Activated CD4-positive, CD25-positive, alpha-beta regulatory T cell (primary cell): ENCODE results near the gene SLX9.
"Not testable (repeated sequence)": the region's sequence is repeated elsewhere in the genome, so short reads cannot be mapped to it uniquely, and the experiment has no call there.

Experiments used
- DNase-seq, 4 experiments: peaks; one replicate each; lab custom pipeline; 2025; lab: John Stamatoyannopoulos, UW

SLX9 gene

DNA sequence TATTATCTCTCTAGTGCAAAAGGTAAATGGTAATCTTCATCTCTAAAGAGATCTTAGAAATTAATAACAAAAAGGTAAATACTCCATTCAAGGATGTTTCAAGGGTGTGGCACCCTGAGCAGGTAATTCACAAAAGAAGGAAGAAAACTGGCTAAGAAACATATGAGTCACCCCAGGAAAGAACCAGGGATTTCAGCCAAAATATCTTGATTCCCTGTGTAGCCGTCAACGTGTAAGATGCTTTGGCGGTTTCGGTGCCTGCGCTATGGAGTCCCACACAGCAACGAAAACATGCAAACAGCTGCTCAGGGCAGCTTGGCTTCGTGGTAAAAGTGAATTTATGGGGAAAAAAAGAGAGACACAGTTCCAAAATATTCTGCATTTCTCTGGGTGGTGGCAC lies 22.9 kb upstream of the SLX9 start:
- DNase-seq = no peak

DNA sequence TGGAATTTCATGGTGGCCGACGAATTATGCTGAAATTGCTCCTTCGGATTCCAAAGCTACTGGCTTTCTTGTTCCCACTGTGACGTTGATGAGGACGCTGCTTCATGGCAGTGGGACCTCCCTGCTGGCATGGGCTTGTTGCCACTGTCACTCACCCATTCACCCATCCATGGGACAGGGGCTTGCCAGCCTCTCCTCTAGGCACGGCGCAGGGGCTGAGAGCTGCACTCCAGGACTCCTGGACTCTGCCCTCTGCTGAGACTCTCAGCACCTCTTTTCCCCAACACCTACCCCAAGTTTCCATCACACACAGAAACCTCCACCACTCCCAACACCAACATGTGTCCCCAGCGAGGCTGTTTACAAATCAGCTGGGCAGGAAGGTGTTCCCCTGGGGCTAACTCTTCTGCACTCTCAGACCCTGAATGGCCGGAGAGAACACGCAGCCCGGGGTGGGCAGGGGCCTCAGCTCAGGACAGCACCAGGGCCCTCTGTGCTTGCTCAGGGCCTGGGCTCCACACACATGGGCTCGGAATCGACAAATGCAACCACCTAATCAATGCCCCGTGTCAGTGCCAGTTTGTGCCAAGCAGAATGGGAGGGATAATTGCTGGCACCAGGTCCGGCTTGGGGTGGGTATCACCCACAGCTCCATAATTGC lies 22.3 kb upstream of the SLX9 start:
- DNase-seq = no peak

DNA sequence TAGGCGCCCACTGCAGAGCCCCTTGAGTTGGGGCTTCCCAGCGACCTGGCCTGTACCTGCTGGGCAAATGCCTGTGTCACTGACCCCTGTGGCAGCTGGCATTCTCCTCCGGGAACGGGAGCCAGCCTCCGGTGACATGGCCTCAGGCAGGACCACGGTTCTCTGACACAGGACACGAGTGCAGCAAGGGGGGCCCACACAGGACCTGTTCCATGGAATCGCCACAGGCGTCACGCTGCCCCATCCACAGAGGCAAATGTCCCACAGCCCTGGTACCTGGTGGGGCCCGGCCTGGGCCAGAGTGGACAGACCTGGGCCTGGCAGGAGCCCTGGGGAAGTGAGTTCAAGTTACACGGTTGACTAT lies 21.7 kb upstream of the SLX9 start:
- DNase-seq = no peak

DNA sequence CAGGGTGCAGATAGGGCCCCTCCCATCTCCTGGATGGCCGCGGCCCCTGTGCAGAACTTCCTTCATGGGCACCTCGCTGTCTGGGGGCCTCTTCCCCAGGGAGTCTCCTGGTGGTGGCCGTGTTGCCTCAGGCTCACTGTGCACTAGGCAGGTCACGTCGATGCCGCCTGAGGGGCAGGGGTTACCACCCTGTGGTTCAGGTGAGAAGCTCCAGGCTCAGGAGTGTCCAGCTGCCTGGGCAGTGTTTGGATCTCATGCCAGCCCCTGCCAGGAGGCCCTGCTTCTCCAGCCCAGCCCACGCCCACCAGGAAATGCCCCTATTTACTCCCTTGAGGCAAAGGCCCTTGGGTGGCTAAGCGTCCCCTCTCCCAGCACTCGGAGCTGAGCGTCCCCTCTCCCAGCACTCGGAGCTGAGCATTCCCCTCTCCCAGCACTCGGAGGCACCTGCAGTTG lies 21.2 kb upstream of the SLX9 start:
- DNase-seq = no peak

DNA sequence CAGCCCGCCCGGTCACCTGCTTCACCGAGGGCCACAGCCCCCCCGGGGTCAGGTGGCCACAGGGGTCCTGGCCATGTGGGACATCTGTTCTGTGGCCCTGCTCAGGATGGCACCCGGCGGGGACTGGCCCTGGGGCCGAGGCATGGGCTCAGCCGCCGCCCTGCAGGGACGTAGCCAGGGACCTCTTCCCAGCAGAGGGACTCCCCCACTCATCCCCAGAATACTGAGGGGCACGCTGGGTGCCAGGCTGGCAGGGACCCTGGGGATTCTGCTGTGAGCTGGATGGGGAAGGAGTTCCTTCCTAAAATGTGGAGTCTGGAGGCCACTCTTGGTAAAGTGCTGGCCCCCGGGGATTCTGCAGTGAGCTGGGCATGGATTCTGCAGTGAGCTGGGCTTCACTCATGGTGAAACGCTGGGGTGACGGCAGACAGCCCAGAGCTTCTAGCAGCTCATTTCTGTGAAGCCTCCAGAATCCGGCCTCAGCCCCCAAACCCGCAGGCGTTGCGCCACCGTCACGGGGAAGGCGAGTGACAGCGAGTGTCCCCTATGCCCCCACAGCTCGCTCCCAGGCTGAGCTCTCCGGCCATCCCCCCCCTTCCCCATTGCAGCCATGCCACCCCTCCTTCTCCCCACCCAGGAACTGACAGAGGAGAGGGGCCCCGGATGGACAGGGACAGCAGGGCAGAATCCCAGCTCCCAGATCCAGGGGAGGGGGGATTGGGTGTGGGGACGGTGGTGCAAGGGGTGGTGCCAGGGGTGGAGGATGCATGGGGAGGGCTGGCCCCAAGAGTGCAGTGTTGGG lies 20.5 kb upstream of the SLX9 start:
- no peak for DNase-seq

DNA sequence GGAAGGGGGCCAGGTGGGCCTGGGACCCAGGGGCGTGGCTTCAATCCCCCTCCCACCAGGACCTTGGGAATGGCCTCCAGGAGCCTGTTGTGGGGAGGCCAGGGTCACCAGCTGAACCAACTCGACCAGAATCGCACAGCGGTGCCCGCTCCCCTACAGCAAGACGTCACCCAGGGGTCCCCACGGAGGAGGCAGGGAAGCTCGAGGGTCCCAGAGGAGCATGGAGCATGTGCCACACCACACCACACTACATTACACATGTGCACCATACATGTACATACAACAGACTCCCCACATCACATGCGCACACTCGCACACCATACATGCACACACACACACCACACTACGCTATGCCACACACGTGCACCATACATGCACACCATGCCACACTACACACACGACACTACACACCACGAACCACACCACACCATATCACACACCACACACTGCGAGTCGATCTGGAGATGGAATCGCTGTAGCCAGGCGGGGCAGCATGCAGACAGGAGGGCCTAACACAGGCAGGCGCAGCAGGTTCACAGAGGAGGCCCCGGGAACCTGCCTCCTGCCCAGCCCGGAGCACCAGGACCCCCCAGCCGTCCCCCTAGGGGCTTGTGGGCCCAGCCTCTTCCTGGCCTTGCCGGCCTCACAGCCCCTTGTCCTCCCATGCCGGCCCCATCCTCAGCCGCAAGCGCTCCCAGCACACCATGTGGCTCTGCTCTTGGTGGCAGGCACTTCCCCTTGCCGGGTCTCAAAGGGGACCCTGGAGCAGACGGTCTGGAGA lies 19.7 kb upstream of the SLX9 start:
- no peak for DNase-seq

DNA sequence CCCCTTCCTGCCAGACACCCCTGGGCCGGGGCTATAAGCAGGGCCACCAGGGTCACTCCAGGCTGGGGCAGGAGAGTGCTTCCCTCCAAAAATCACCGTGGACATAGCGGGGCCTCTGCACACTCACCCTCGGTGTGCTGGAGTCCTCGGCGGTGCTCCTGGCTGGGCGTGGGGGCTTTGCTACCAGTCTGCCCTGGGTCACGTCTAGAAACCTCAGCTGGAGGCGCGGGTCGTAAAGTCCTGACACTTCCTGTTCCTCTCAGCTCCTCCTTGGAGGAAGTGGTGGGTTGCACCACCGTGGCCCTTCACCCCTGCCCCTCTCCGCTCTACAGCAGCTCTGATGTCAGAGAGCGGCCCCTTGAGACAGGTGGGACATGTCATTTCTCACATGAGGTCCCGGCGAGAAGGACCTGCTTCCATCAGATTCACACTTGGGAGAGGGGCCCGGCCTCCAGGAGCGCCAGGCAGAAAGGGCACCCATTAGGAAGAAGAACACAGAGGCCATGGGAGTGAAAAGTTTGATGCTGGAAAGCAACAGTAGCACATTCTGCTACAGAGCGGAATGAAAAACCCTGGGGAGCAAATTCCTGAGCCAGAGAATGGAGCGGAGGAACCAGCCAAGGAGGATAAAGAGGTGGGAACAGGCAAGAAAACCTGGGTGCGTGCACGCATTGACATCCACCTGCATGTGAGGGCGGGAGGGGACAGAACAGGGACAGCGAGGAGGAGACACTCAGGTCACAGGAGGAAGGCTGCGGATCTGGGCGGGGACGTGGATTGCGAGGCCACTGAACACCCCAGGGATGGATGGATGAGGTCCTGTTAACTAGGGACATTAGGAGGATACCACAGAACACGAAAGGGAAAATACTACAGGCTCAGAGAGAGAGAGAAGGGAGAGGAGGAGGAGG lies 18.9 kb upstream of the SLX9 start, which contains the start of gene ITGB2:
Gene ITGB2, minus strand, starts transcription at position 206 of the 911 bp plus-strand sequence. CDS start 10,117 bp downstream, outside the sequence.
- peak in 2 of 4 experiments; percentile 19 to 35 for DNase-seq

DNA sequence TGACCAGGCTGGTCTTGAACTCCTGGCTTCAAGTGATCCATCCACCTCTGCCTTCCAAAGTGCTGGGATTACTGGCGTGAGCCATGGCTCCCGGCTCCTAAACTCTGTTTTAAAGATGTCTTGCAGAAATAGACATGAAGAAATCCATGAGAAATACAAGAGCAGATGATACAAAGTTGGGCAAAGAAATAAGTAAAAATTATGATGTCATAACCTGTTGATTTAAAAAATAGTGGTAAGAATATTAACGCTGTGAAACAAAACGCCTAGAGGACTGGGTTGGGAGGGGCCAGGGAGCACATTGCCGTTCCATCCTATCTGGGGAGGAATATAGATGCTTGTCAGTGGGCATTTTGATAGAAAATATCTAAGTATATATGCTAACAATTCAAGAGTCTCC lies 17.9 kb upstream of the SLX9 start:
- no peak for DNase-seq

DNA sequence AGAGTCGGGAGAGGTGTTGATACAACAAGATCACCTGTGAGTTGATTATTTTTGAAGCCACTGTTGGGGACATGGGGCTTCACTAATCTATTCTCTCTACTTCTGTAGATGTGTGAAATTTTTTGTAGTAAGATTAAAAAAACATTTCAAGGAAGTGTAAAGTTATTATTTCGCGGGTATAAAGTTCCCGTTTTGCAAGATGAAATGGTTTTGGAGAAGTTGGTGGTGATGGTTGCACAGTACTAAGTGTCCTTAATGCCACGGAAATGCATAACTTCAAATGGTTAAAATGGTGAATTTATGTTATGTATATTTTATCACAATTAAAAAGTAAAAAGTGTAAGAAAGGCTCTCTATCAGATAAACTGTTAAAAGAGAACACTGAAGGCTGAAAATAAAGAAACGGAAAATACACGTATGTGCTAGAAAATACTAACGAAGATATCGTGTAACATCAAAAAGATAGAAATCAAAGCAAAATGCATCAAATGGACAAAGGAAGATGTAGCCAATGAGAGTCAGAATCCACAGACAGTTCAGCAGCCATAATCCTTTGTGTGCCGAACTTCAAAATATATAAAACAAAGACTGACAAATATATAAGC lies 16.2 kb upstream of the SLX9 start:
- no peak for DNase-seq

DNA sequence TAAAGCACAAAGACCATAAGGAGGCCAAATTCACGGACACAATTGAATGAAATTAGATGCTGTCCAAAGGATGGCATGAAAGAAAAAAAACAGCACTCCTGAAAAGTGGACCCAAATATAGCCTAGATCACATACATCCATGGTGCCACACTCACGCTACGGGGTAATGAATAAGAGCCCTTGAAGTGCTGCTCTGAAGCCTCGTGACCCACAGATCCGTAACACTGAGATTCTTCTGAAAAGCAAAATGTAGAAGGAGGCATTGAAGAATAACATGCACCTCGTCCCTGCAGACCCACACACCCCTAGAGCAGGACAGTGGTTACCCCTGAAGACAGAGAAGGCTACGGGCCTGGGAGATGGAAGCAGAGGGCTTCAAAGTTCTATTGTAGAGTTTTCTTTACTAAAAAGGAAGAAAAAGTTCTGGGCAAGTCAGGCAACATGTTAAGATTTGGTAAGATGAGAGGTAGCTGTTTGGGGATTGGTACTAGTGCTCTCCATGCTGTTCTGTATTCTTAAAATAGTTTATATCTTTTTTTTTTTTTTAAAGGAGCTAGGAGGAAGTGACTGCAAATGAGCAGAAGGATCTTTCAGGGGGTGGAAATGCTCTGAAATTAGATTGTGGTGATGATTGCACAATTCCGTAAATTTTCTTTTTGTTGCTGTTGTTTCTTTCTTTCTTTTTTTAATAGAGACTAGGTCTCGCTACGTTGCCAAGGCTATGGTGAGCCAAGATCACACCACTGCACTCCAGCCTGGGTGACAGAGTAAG lies 15.0 kb upstream of the SLX9 start:
- no peak for DNase-seq

DNA sequence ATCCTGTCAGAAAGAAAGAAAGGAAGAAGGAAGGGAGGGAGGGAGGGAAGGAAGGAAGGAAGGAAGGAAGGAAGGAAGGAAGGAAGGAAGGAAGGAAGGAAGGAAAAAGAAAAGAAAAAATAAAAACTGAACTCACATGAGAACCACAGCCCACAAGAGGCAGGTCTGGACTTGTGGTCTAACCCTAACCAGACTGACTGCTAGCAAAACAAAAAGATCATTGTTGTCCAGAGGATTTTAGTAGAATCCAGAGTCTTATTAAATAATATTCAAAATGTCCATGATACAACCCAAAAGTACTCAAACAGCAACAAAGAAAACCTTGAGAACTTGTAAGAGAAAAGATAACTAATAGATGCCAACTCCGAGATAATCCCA lies 14.5 kb upstream of the SLX9 start:
- no peak for DNase-seq

DNA sequence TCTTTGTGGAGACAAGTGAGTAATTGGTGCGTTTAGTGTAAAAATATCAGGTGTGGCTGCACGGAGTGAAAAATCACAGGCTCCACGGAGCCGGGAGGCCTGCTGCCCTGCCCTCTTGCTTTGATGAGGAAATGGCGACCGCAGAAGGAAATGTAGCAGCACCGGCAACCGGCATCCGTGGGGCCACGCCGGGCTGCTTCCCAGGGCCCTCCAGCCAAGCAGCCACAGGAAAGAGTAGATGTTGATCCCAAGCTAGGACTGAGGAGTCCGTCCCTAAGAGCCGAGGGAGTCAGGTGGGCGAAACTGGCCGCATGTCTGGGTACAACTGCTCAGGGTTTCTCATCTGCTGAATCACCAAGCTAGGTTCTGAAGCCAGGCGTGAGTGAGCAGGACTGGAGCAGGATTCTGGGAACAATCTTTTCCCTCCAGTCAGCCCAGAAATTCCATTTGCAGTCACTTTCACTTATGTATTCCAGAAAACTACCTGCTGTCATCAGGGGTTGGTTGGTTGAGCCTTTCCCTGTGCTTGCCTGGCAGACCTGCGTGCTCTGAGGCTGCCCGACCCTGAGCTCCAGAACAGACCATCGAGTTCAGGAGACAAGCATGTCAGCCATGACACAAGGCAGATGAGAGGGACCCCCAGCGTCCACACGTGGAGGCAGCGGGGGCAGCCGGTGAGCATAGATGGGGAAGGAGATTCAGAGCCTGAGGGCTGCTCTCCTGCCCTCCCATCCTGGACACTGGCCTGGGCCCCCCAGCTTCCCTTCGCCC lies 13.3 kb upstream of the SLX9 start:
- DNase-seq = peak in 1 of 4 experiments; percentile 28

DNA sequence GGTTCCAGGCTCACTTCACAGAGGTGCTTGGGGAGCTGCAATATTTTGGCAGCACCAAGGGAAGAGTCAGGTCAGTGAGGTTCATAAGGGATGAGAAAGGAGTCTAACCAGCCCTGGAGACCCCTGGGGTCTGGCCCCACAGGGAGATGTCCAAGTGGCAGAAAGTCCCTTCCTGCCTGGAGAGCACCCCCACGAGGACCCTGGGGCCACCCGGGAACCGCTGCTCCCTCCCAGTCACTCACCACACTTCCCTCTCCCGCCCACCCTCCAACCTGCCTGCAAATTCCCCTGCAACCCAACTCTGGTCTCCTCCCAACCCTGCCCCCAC lies 12.6 kb upstream of the SLX9 start:
- no peak for DNase-seq

DNA sequence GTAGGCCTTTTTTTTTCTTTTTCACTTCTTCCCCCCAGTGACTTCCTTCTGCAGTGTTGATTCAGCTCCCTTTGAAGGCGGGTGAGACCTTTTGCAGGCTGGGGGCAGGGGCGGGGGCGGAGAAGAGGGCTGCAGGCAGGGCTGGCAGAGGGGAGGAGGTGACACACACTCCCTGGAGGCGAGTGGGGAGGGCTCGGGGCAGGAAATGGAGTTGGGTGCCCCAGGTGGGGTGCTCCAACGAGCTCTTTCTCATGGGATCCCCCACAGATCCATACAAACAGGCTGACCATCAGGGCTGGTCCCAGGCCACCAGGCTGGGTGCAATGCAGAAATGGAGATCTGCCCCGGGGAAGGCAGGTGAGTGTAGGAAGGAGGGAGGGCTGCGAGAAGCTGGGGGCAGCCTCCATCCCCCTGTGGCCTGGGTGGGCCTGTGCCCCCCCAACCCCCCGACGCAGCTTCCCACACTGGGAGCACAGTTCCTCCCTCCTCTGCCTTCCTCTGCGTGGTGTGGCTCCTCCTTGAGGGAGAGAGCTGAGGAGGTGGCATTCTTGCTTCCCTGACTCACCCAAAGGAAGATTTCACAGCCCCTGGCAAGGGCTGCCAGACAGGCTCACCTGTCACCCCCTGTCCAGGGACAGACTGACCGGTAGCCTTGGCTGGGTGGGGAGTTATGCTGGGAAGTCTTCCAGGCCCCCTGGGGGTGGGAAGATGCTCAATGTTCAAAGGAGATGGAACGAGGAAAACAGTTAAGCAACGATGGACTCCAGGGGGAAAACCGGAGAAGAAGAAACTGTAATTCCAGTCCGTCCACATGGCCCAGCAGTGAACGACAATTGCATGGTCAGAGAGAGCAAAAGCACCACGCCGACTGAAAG lies 12.0 kb upstream of the SLX9 start:
- peak; percentile 44 to 84 (median 76) for DNase-seq

DNA sequence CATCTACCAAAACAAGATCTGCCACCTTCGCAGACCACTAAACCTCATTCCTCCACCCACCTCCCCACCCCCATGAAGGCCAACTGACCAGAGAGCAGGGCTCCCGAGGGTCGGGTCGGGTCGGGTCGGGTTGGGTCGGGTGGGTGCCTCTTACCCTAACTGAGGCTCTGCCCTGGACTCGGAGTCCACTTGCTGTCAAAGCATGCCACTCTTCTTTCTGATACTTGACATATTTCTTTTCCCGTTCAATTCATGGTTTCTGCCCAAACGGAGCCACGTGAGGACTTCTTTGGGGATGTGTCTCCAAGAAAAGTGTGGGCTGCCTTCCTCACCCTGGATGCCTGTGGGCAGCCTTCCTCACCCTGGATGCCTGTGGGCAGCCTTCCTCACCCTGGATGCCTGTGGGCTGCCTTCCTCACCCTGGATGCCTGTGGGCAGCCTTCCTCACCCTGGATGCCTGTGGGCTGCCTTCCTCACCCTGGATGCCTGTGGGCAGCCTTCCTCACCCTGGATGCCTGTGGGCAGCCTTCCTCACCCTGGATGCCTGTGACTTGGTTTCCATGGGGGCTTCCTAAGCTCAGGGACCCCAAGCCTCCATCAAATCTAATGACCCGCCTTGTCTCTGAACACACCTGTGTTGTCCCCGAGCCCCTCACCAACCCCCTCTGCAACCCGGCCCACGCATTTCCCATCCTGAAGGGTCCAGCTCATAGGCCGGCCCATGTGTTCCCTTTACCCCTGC lies 11.2 kb upstream of the SLX9 start:
- not testable (repeated sequence) for DNase-seq

DNA sequence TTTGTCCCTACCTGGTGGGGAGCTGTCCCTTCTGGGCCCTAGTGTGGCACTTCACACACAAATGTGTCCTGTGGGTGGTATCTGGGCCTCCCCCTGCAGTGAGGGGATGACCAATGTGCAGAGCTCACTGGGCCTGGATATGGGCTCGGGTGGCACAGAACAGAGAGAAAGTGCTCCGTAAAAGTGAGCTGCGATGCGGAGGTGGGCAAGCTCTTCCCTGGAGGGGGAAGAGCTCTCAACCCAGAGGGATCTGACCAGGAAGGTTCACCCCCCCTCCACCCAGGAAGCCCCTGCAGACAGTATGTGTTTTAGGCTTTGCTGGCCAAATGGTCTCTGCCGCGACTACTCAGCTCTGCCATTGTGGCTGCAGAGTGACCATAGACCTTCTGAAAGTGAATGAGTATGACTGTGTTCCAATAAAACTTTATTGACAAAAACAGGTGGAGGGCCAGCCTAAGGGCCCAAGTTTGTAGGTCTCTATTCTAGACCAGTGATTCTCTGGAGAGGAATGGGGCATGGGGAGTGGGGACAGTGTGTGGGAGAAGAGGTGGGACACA lies 10.5 kb upstream of the SLX9 start:
- no peak for DNase-seq

DNA sequence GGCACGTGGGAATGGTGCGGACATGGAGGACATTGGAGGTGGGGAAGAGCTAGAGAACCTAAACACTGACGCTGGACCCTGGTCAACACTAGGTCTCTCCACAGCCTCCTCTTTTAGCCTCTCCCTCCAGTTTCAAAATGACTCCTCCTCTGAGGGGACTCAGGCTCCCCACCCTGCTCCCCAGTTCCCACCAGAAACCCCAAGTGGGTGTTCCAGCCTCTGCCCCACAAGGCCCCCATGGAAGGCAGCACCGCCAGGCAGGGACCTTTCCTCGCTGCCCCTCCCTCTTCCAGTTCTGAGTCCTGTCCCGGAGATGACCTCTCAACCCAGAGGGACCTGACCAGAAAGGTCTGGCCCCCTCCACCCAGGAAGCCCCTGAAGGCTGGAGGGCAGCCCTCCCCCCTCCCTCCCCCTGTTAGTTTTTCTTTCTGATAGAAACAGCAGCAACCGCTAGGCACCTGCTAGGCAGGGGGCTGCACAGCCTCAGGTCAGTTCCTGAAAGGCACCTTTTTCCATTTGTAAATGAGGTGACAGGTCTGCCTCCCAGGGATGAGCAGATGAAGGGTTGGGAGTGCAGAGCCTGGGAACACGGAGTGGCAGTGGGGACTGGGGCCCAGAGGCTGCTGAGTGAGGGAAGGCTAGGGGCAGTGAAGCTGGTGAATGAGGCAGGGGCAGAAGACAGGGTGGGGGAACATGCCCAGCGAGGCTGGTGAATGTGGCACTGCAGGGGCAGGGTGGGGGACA lies 9.9 kb upstream of the SLX9 start:
- DNase-seq = no peak
